ENCODE results near the gene TMEM119.

Gene TMEM119

GRCh38 chr12:108583991-108584390 is 13.9 kb downstream of the TMEM119 start:
- no peak for DNase-seq (ENCODE audit: low read depth)
- no peak for TF ChIP-seq MAX (IDR thresholded peaks at IDR 0.05; ENCODE audit: low read depth, low read length)
- TF ChIP-seq MYC (IDR thresholded peaks at IDR 0.05; ENCODE audit: low read depth, low read length), result no peak
- no peak for TF ChIP-seq POLR2A (IDR thresholded peaks at IDR 0.05; ENCODE audit: extremely low read depth, insufficient read length)
- no peak for TF ChIP-seq CTCF (IDR thresholded peaks at IDR 0.05; ENCODE audit: low read depth, low read length)

GRCh38 chr12:108582978-108583770 is 14.7 kb downstream of the TMEM119 start:
- no peak overlapping the region for H3K4me3 ChIP-seq (ENCODE audit: low read depth, low read length)
- no peak for DNase-seq (ENCODE audit: low read depth)
- TF ChIP-seq MAX (IDR thresholded peaks at IDR 0.05; ENCODE audit: low read depth, low read length), result no peak
- no peak for TF ChIP-seq CTCF (IDR thresholded peaks at IDR 0.05; ENCODE audit: low read depth, low read length)
- no peak for TF ChIP-seq POLR2A (IDR thresholded peaks at IDR 0.05; ENCODE audit: extremely low read depth, insufficient read length)
- no peak for TF ChIP-seq MYC (IDR thresholded peaks at IDR 0.05; ENCODE audit: low read depth, low read length)

More at GRCh38 chr12:108583991-108584390, 13.9 kb downstream of the TMEM119 start:
- no peak overlapping the region for H3K4me3 ChIP-seq (ENCODE audit: low read depth, low read length)

- no peak for DNase-seq (ENCODE audit: low read depth)
- TF ChIP-seq CTCF (IDR thresholded peaks at IDR 0.05; ENCODE audit: low read depth, low read length) (no peak), MYC (IDR thresholded peaks at IDR 0.05; ENCODE audit: low read depth, low read length) (no peak), POLR2A (IDR thresholded peaks at IDR 0.05; ENCODE audit: extremely low read depth, insufficient read length) (no peak), MAX (IDR thresholded peaks at IDR 0.05; ENCODE audit: low read depth, low read length) (no peak)
- no peak overlapping the region for H3K4me3 ChIP-seq (ENCODE audit: low read depth, low read length)
These were observed 15.4 kb downstream of the TMEM119 start for GRCh38 chr12:108582509-108582908.

- no peak for TF ChIP-seq MAX (IDR thresholded peaks at IDR 0.05; ENCODE audit: low read depth, low read length)
- no peak for TF ChIP-seq POLR2A (IDR thresholded peaks at IDR 0.05; ENCODE audit: extremely low read depth, insufficient read length)
- no peak for TF ChIP-seq CTCF (IDR thresholded peaks at IDR 0.05; ENCODE audit: low read depth, low read length)
- no peak for TF ChIP-seq MYC (IDR thresholded peaks at IDR 0.05; ENCODE audit: low read depth, low read length)
- no peak overlapping the region for H3K4me3 ChIP-seq (ENCODE audit: low read depth, low read length)
- no peak for DNase-seq (ENCODE audit: low read depth)
These were observed 16.3 kb downstream of the TMEM119 start for GRCh38 chr12:108581311-108582227.

GRCh38 chr12:108580531-108580930 is 17.4 kb downstream of the TMEM119 start:
- H3K4me3 ChIP-seq (ENCODE audit: low read depth, low read length), result no peak overlapping the region
- DNase-seq (ENCODE audit: low read depth), result no peak
- no peak for TF ChIP-seq MYC (IDR thresholded peaks at IDR 0.05; ENCODE audit: low read depth, low read length)
- no peak for TF ChIP-seq POLR2A (IDR thresholded peaks at IDR 0.05; ENCODE audit: extremely low read depth, insufficient read length)
- no peak for TF ChIP-seq MAX (IDR thresholded peaks at IDR 0.05; ENCODE audit: low read depth, low read length)
- no peak for TF ChIP-seq CTCF (IDR thresholded peaks at IDR 0.05; ENCODE audit: low read depth, low read length)

All from NB4 (cell line).